GM12873 (cell line): ENCODE data around the gene FGF16.

Experiments used
- TF ChIP-seq, protein P1 (sequence below): IDR thresholded peaks from 2 replicates; pipeline ENCODE4 v1.5.1; 2012; ENCODE audit warnings: low read depth, mild to moderate bottlenecking, moderate library complexity, low read length, control low read depth; ENCODE audit not compliant: insufficient read depth; ENCODE audit errors: missing control alignments

Gene FGF16

DNA sequence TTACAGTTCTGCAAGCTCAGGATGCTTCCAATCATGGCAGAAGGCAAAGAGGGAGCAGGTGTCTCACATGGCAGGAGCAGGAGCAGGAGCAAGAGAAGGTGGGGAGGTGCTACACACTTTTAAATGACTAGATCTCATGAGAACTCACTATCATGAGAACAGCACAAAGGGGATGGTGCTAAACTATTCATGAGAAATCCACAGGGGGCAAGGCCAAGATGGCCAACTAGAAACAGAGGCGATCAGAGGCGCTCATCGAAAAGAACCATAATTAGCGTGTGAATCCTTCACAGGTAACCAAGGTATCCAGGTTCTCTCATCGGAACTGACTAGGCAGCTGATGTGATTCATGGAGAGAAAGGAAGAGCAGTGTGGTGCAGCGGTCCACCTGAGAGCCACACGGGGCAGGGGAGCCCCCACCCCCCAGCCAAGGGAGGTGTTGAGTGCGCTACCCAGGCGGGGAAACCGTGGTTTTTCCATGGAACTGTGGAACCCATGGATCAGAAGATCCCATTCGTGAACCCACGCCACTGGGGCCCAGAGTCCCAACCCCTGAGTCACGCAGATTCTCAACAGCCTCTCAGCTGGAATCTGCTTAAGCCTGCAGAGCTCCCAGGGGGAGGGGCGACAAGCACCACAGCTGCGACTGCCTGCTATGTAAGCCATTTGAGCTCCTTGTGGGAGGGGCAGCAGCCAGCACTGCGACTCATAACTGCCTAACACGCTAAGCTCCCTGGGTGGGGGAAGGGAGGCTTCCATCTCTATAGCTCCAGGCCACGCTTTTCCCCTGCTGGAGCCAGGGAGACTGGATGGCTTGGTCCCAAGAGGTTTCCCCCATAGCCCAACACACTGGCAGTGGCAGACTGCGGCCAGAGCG lies 46.7 kb downstream of the FGF16 start:
- TF ChIP-seq, protein P1, sequence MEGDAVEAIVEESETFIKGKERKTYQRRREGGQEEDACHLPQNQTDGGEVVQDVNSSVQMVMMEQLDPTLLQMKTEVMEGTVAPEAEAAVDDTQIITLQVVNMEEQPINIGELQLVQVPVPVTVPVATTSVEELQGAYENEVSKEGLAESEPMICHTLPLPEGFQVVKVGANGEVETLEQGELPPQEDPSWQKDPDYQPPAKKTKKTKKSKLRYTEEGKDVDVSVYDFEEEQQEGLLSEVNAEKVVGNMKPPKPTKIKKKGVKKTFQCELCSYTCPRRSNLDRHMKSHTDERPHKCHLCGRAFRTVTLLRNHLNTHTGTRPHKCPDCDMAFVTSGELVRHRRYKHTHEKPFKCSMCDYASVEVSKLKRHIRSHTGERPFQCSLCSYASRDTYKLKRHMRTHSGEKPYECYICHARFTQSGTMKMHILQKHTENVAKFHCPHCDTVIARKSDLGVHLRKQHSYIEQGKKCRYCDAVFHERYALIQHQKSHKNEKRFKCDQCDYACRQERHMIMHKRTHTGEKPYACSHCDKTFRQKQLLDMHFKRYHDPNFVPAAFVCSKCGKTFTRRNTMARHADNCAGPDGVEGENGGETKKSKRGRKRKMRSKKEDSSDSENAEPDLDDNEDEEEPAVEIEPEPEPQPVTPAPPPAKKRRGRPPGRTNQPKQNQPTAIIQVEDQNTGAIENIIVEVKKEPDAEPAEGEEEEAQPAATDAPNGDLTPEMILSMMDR = no peak

DNA sequence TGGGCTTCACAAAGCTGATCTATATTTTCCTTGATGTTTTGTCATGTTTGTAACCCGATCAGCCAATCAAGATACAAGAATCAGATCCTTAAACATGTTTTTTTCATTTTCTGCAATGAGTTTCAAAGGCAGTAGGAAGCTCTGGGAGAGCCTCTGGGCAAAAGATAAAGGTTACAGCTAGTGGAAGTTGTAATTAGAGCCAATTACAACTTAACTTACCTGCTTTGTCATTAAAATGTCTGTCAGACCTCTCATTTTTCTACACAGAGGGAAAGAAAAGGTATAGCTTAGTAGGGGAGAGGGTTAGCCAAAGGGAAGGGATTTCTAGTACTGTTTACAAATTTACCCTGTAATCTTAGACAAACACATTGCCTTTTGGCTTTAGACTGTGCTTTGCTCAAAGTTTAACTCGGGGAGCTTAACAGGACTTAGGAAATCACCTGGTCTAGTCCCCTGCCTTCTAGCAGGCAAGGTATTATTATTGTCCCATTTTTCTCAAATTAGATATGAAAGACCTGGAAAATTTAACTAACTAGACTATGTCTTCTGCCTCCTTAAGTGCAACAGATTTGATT lies 55.8 kb downstream of the FGF16 start:
- TF ChIP-seq, protein P1 = no peak

DNA sequence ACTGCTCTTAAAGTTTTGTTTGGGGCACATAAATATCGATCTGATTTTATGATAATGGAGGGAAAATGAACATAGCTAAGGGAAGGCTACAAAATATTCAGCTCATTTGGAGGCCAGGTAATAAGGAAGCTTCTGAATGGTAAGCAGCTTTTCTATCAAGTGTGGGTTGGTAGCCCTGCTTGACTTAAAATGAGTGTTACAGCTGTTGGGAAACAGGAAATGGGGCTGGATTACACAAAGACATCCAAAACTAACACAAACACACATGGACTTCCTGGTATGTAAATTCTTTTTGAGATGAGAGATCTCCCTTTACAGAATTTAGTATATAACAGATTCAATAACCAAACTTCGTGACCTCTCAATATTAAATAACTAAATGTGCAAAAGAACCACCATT lies 58.0 kb downstream of the FGF16 start:
- TF ChIP-seq, protein P1 = no peak
